ENCODE results near the gene GAS2. TPM values are rescaled to one million over a fixed set of nuclear protein-coding genes. Genes with fewer than 3 reads are reported as not detected.
"Not testable (repeated sequence)": the region's sequence is repeated elsewhere in the genome, so short reads cannot be mapped to it uniquely, and the experiment has no call there.

The GAS2 gene
- total RNA-seq = 14.3 TPM
- long read RNA-seq, partial matches to known transcripts = 0 of 8 reads
- long read RNA-seq, other reads (novel, unspliced or antisense) = 4 of 8 reads

- intact Hi-C loops (cut with DNase I) = loop anchor here (5.0 kb wide), 2 partner anchors 36 to 39 kb away; partner anchors contain the start of gene FANCF
- DNase-seq (ENCODE audit: low spot score) = no peak
Measured at GRCh38 chr11:22666325-22666687, at the start of gene GAS2. GAS2 (plus strand) TSS chr11:22666611; CDS start chr11:22674870, 8,259 bp downstream.

- DNase-seq (ENCODE audit: low spot score) = no peak
- intact Hi-C loops (cut with DNase I) = no loop called here
Measured at GRCh38 chr11:22617868-22618267, 48.5 kb upstream of the GAS2 start.

- intact Hi-C loops (cut with DNase I) = loop anchor here (5.0 kb wide), 1 partner anchor 42 kb away; the partner anchor contains the start of gene GAS2
- DNase-seq (ENCODE audit: low spot score) = peak; percentile 86
Measured at GRCh38 chr11:22624742-22625447, 41.5 kb upstream of the GAS2 start.

- intact Hi-C loops (cut with DNase I) = loop anchor here (5.0 kb wide), 1 partner anchor 42 kb away; the partner anchor contains the start of gene GAS2
Measured at GRCh38 chr11:22625448-22626287, 40.7 kb upstream of the GAS2 start, which contains the start of gene FANCF. FANCF (minus strand) TSS chr11:22625823; CDS start chr11:22625810, 13 bp downstream.

GRCh38 chr11:22626573-22627239, 39.7 kb upstream of the GAS2 start:
- intact Hi-C loops (cut with DNase I) = loop anchor here (5.0 kb wide), 1 partner anchor 41 kb away; the partner anchor contains the start of gene GAS2
- no peak for DNase-seq (ENCODE audit: low spot score)

More at GRCh38 chr11:22625448-22626287, 40.7 kb upstream of the GAS2 start, which contains the start of gene FANCF:
- DNase-seq (ENCODE audit: low spot score) = peak; percentile 95

- intact Hi-C loops (cut with DNase I) = loop anchor here (5.0 kb wide), 1 partner anchor 40 kb away; the partner anchor contains the start of gene GAS2
Measured at GRCh38 chr11:22627421-22627820, 39.0 kb upstream of the GAS2 start.

GRCh38 chr11:22633354-22633902, 33.0 kb upstream of the GAS2 start:
- intact Hi-C loops (cut with DNase I) = no loop called here

More at GRCh38 chr11:22627421-22627820, 39.0 kb upstream of the GAS2 start:
- peak; percentile 65 for DNase-seq (ENCODE audit: low spot score)

GRCh38 chr11:22634897-22635629, 31.3 kb upstream of the GAS2 start:
- peak; percentile 65 for DNase-seq (ENCODE audit: low spot score)
- intact Hi-C loops (cut with DNase I) = no loop called here

More at GRCh38 chr11:22633354-22633902, 33.0 kb upstream of the GAS2 start:
- no peak for DNase-seq (ENCODE audit: low spot score)

GRCh38 chr11:22635689-22636088, 30.7 kb upstream of the GAS2 start:
- DNase-seq (ENCODE audit: low spot score) = no peak
- intact Hi-C loops (cut with DNase I) = no loop called here

- intact Hi-C loops (cut with DNase I) = no loop called here
- DNase-seq (ENCODE audit: low spot score) = no peak
Measured at GRCh38 chr11:22640862-22641261, 25.5 kb upstream of the GAS2 start.

GRCh38 chr11:22641559-22641958, 24.9 kb upstream of the GAS2 start:
- no peak for DNase-seq (ENCODE audit: low spot score)
- intact Hi-C loops (cut with DNase I) = no loop called here

- DNase-seq (ENCODE audit: low spot score); intact Hi-C loops (cut with DNase I): not testable (repeated sequence)
Measured at GRCh38 chr11:22652346-22652745, 14.1 kb upstream of the GAS2 start.

GRCh38 chr11:22656130-22656529, 10.3 kb upstream of the GAS2 start:
- DNase-seq (ENCODE audit: low spot score) = no peak
- intact Hi-C loops (cut with DNase I) = no loop called here

GRCh38 chr11:22657101-22657694, 9.2 kb upstream of the GAS2 start:
- no peak for DNase-seq (ENCODE audit: low spot score)
- intact Hi-C loops (cut with DNase I) = no loop called here

- intact Hi-C loops (cut with DNase I) = no loop called here
- no peak for DNase-seq (ENCODE audit: low spot score)
Measured at GRCh38 chr11:22659783-22660182, 6.6 kb upstream of the GAS2 start.

- intact Hi-C loops (cut with DNase I) = loop anchor here (5.0 kb wide), 2 partner anchors 35 to 40 kb away; partner anchors contain the start of gene FANCF
- peak; percentile 76 for DNase-seq (ENCODE audit: low spot score)
Measured at GRCh38 chr11:22666688-22667439, 453 bp downstream of the GAS2 start.

All from cardiac septum (tissue), 1 donor.